ENCODE data around the gene C1QTNF6. TPM values are rescaled to one million over a fixed set of nuclear protein-coding genes. Genes with fewer than 3 reads are reported as not detected.

Gene C1QTNF6
- total and polyA plus RNA-seq, 2 of the 4 experiments (the other 2 are of a cell fraction): 1.1 to 10.9 TPM

GRCh38 chr22:37160027-37160426 lies 28.0 kb downstream of the C1QTNF6 start:
- 22% methylated on average over 3 of the region's 6 CpGs; no CpG with 5 or more reads in 1 of the 2 experiments for WGBS, 2 experiments (ENCODE audit: extremely low coverage in 2 of 2, insufficient read length in 1 of 2)
- dilution Hi-C loops (cut with HindIII; ENCODE audit: low sequenced_read_pairs, unreplicated experiment) (no loop called here), intact Hi-C loops (cut with micrococcal nuclease) (no loop called here), in situ Hi-C loops (cut with MboI; ENCODE audit: low sequenced_read_pairs) (loop anchor here (5.0 kb wide), 1 partner anchor 37 kb away; no protein-coding TSS in a partner anchor)
- Histone ChIP-seq H2BK15ac (ENCODE audit: low read depth, low read length) (no peak overlapping the region), H3K79me1 (ENCODE audit: low read depth in 1 of 2, low read length in 2 of 2) (no peaks in the 10 kb centered on the region), H3K4me1 (ENCODE audit: control insufficient read depth, insufficient read depth, low read length) (no peaks in the 10 kb centered on the region), H2AK9ac (replicated peaks; ENCODE audit: low read depth, low read length, poor library complexity) (no peak overlapping the region), H2BK20ac (ENCODE audit: low read depth, low read length) (no peak overlapping the region), H3K4me3 (ENCODE audit: insufficient read depth, low read depth, low read length) (no peak overlapping the region), H3K9me1 (ENCODE audit: insufficient read depth, low read length) (peaks cover 2% of the 10 kb centered on the region; the same call in 1 of the 2 replicates), H3K56ac (ENCODE audit: extremely low read depth, insufficient read depth, low read length) (no peak overlapping the region), H4K5ac (ENCODE audit: low read depth, low read length) (no peak overlapping the region), H3K9me3 (ENCODE audit: control insufficient read depth, insufficient read depth, low read length) (peaks cover 9% of the 10 kb centered on the region; the same call in 1 of the 2 replicates), H3K18ac (ENCODE audit: low read depth, low read length) (no peak overlapping the region), H3K23ac (ENCODE audit: low read depth, low read length) (no peak overlapping the region), H4K8ac (ENCODE audit: low read depth in 2 of 2, low read length in 2 of 2) (no peak overlapping the region), H3K4me2 (ENCODE audit: low read depth, low read length) (no peak overlapping the region), H3K27ac (ENCODE audit: insufficient read depth, low read length) (no peak overlapping the region), H2BK5ac (ENCODE audit: low read depth, low read length, poor library complexity, severe bottlenecking) (no peak overlapping the region), H3K14ac (replicated peaks; ENCODE audit: low read depth, low read length) (no peak overlapping the region), H3K36me3 (ENCODE audit: control insufficient read depth, insufficient read depth, low read length) (no peaks in the 10 kb centered on the region), H4K91ac (ENCODE audit: insufficient read depth, low read depth, low read length) (no peak overlapping the region), H3K9ac (ENCODE audit: low read depth, low read length) (no peak overlapping the region), H3K4ac (ENCODE audit: low read depth, low read length) (no peak overlapping the region), H2AFZ (replicated peaks; ENCODE audit: low read length, poor library complexity) (no peak overlapping the region), H2AK5ac (ENCODE audit: low read depth, low read length) (no peak overlapping the region), H2BK120ac (ENCODE audit: low read depth, low read length) (no peak overlapping the region), H4K20me1 (ENCODE audit: insufficient read depth, low read length) (no peaks in the 10 kb centered on the region), H3K27me3 (ENCODE audit: control insufficient read depth, insufficient read depth, low read length) (peaks cover 32% of the 10 kb centered on the region)
- TF ChIP-seq SMC3 (IDR thresholded peaks at IDR 0.05; ENCODE audit: low read depth, low read length) (no peak), RCOR1 (IDR thresholded peaks at IDR 0.05; ENCODE audit: insufficient replicate concordance, low read length) (no peak), USF2 (IDR thresholded peaks at IDR 0.05; ENCODE audit: low read depth, low read length) (no peak), NFE2L2 (IDR thresholded peaks at IDR 0.05; ENCODE audit: low read depth, low read length) (no peak), MAZ (IDR thresholded peaks at IDR 0.05; ENCODE audit: borderline replicate concordance, low read depth, low read length) (no peak), BHLHE40 (IDR thresholded peaks at IDR 0.05; ENCODE audit: low read depth, low read length) (no peak), FOS (IDR thresholded peaks at IDR 0.05; ENCODE audit: low read depth, low read length) (no peak), RFX5 (IDR thresholded peaks at IDR 0.05; ENCODE audit: low read depth, low read length) (no peak), POLR2A (IDR thresholded peaks at IDR 0.05; ENCODE audit: low read depth, low read length) (no peak), CTCF (conservative IDR thresholded peaks at IDR 0.05; ENCODE audit: low read depth, low read length) (no peak), RAD21 (IDR thresholded peaks at IDR 0.05; ENCODE audit: low read length) (no peak), CHD1 (IDR thresholded peaks at IDR 0.05; ENCODE audit: low read depth, low read length) (no peak), ELK1 (IDR thresholded peaks at IDR 0.05; ENCODE audit: borderline replicate concordance, low read depth, low read length) (no peak), CEBPB (IDR thresholded peaks at IDR 0.05; ENCODE audit: low read depth, low read length) (no peak), MXI1 (IDR thresholded peaks at IDR 0.05; ENCODE audit: borderline replicate concordance, low read depth, low read length) (no peak), MAFK (IDR thresholded peaks at IDR 0.05; ENCODE audit: low read depth, low read length) (no peak)
- ATAC-seq (ENCODE audit: low read depth): no peak
- no peak for DNase-seq
- BruUV-seq (replicated peaks): no TSS peak
- ChIA-PET POLR2A (ENCODE audit: unreplicated experiment) (no interaction called here), CTCF (no interaction called here)
